Stimulated activated CD8-positive, alpha-beta memory T cell treated with anti-CD3 and anti-CD28 coated beads, Interleukin-15, amount 100 ng/mL, for 48 hours (primary cell): ENCODE results near the gene ATP2B2.

Experiments used
- DNase-seq, 2 donors: peaks; one replicate each; pipeline ENCODE4 v3.0.0-alpha.2; 2020; ENCODE audit warnings: low read depth in 2 of 2

The ATP2B2 gene

DNA sequence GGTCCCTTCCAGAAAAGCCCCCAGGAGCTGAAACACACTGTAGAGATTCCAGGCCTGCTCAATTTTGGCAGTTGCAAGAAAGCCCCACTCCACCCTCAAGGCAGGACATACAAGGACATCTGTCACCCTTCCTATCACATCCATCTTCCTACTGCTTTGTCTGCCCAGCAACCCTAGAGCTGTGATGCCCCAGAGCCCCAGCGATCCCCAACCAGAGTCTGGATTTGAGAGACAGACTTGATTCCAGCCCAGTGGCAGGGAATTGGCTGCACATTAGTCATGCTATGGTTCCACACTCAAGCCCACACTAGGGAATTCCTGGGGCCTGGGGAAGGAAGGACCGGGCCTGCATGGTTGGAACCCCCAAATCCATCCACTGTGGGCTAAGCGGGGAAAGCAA is 56.8 kb downstream of the ATP2B2 start:
- DNase-seq = no peak

DNA sequence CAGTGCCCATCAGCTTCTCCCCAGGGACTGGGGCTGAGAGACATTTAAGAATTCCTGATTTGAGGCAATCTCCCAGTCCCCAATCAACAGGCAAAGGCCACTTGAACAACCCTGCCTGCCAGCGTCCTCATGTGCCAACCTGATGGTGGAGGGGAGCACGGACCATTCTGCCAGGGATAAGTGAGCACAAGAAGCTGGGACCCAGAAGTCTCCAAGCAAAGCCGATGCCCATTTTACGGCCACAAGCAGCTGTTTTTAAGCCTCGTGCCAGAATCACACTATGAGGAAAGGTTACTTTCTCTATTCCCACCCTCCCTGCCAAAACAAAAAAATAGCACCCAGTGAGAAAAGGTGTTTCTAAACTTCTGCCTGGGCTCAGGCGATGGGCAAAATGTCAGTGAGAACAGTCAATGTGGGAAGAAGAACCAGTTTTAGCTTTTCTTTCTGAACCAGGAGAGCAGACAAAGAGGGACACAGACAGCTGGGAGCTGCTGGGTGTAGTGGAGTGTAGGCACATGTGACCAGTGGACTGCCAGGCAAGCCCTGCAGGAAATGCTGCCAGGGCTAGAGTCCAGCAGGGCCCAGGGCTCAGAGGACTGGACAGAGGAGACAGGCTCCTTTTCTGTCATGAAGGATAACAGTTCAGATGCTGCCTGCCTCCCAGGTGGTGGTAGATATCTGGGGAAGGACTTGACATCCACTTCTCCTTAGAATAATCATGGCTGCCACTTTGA is 57.7 kb downstream of the ATP2B2 start:
- DNase-seq = no peak

DNA sequence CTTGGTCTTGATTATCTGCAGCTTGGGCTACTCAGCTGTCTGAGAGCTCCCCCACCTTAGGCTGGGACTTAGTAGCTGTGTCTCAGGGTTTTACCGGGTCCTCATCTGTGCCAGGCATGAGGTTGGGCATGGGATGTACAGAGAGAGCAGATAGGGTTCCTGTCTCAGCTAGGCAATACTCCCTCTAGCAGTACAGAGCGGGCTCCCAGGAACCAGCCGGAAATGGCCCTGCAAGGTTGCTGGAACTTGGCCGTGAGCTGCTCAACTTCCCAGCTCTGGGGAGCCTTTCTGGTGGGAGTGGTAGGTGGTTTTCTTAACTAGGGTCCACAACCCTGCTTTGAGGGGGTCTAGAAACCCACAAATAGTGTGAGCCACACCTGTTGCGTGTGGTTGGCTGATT is 58.3 kb downstream of the ATP2B2 start:
- no peak for DNase-seq

DNA sequence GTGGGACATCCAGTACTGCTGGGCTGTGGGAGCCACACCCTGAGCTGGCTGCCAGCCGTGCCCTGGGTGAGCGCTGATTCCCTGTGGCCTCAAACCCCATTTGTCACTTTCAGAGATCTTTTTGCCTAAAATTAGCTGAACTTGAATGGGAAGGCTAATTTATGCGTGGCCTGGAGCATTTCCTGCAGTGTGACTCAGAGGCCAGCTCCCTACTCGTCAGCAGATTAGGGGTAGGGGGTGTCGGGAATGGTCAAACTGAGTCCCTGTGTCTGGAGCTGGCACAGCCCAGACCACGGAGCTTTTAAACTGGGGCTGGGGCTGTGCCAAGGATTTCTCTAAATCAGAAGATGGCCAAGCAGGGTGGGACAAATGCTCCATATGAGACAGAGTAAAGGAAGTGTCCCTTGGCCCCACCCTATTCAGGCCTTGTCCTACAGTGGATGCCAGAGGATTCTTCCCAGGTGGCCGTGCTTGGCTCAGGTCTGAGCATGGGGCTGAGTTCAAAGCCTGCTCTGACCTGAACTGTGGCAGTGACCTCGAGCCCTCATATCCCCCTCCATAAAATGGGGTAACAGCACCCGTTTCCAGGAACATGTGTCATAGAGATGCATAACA is 59.7 kb downstream of the ATP2B2 start:
- DNase-seq = no peak

DNA sequence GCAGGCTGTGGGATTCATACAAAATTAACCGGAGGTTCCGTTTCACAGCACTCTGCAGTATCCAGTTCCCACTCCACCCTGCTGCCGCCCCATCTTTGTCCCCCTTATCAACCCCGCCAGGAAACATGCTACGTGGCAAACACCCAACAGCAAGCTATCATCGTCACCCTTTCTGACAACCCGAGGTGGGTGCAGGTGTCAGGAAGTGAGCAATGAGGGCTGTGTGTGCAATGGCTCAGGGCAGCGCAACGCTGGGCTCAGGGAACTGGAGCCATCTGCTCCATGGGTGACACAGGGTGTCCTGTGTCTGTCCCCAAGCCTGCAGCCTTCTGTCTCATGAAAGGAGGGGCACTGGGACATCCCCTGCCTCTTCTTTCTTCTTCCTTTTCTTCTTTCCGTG is 60.9 kb downstream of the ATP2B2 start:
- DNase-seq = no peak

DNA sequence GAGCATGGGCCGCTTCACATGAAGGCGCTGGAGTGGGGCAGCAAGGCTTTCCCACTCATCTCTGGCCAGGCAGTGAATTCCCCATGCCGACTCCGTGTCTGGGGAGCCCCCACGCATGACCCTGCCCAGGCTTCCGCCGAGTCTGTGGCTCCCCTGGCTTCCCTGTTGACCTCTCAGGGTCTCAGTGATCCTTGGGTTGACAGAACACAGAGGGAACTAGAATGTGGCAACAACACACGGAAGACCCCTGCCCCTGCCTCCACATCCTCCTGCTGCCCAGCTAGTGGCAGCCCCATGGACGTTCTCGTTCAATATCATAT is 61.3 kb downstream of the ATP2B2 start:
- no peak for DNase-seq

DNA sequence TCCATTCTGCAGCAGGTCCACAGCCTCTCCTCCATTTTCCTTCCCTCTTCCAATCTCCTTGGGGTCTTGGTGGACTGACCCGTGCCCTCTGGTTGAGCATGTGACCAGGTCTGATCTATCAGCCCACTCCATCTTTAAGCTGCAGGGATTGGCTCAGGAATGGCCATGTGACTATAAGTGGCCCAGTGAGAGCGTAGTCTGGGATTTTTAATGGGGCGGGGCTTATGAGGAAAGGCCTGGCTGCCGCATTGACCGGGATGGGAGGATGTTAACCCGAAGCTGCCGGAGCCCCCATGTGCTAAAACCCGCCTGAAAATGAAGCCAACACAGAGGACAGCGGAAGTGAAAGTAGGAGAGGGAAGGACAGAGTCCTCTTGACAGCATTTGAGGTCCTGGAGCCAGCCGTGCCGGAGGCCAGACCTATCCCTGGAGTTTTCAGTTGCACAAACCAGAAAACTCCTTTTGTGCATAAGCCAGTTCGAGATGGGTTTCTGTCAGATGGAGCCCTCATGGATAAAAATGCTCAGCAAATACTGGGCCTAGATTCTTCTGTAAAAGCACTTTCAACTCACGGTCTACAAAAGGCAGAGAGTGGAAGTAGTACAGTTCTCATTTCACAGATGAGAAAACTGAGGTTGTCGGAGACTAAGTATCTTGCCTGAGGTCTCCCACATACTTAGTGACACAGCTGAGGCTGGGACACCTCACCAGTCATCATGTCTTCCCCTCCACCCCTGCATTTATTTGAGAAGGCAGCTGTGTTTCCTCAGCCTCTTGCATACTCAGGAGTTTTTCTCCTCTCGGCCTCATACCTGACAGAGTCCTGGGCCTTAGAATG is 61.9 kb downstream of the ATP2B2 start:
- DNase-seq = no peak

DNA sequence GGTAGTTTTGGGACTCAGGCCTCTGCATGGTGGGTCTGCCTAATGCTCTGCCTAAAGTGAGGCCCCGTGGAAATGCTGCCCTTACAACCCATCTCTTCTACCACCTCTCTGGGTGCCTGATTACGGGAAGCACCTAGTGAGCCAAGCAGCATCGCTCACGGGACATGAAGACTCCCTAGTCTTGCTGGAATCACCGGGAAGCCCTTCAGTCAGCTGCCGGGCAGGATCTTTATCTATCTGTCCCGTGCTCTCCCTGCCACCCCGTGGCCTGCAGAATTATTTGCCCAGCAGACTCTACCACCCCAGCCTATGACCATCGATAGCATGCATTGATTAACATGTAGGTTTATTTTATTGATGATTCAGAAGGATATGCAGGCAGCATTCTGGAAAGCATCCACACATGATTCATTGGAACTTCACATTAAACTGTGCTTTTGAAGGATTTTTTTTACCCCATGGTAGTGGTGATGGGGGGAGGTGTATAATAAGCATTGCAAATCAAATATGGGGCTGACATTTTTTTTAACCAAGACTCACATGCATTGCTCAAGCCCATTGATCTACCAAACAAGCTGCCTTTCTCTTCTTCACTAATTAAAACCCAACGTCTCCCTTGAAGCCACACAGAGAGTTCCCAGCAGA is 63.1 kb downstream of the ATP2B2 start:
- DNase-seq = no peak

DNA sequence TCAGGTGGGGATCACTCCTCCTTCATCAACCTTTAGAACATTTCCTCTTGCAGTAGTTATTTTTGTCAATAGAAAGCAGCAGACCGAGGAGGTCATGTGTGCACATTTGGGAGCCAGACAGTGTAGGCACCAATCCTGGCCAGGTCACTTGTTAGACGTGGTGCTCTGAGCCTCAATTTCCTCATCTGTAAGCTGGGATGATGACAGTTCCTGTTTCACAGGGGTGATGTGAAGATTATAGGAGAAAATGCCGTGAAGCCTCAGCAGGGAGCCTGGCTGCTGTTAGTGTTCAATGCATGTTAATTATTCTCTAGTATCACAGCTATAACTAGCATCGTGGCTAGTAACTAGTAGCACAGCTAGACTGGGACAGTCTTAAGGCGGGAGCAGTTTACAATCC is 64.7 kb downstream of the ATP2B2 start:
- DNase-seq = no peak

DNA sequence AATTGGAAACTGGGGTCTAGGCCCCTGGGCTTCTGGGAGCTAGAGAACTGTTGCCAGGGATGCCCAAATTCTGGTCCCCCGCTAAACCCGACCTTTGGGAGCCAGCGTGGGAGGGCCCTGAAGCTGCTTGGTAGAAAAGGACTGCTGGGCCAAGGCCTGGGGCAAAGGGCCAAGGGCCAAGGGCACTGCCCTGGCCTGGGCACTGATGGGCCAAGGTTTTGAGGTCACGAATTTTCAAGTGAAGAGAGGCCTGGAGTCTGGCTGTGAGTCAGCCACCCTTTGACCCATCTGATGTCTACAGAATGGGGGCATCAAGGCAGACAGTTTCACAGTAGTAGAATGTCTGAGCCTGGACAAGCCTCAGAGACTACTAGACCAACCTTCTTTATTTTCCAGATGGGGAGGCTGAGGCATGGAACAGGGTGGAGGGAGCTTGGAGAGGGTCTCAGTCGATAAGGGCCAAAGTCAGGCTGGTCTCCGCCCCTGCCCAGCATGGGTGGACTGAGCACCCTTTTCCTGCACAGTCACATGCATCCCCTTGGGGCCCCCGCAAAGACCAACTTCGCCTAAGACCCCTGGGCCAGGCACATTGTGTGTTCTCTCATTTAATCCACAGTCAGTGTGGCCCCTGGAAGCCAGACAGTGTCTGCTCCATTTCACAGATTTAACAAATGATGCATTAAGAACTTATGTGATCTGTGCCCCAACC is 66.3 kb downstream of the ATP2B2 start:
- DNase-seq = no peak

DNA sequence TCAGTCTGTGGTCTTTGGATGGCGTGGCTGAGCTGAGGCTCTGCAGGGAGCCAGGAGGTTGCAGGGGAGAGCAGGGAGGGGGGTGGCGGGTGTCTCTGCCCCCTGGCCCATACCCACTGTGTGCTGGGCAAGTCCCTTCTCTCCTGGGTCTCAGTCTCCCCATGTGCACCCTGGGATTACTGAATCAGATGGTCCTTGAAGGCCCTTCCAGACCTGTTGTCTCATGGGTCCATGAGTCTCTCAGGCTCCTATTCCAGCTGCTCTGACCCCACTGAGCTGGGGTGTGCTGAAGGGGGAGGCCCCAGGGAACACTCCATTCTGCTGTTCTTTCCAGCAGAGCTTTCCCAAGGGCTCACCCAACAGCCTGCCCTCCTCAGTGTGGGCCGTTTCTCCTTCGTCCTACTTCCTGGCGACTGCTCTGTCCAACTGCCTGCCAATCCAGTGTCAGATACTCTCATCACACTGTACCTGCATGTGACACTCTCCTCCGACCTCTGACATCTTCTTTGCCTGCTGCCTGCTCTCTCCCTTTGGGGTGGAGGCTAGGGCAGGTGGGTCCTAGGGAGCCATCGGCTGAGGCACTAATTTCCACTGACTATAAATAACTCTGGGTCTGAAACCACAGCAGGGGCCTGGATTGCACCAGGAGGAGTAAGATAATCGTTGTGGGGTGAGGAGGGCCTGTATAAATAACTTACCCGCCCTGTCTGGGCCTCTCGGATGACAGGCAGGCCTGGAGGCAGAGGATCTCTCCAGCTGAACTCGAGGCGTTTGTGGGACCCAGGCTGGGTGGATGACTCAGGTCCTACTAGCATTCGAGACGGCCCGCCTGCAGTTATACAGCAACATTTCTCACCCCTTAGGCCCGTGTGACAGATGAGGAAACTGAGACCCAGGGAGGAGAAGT is 67.1 kb downstream of the ATP2B2 start:
- peak in 1 of 2 donors; percentile 9 for DNase-seq

DNA sequence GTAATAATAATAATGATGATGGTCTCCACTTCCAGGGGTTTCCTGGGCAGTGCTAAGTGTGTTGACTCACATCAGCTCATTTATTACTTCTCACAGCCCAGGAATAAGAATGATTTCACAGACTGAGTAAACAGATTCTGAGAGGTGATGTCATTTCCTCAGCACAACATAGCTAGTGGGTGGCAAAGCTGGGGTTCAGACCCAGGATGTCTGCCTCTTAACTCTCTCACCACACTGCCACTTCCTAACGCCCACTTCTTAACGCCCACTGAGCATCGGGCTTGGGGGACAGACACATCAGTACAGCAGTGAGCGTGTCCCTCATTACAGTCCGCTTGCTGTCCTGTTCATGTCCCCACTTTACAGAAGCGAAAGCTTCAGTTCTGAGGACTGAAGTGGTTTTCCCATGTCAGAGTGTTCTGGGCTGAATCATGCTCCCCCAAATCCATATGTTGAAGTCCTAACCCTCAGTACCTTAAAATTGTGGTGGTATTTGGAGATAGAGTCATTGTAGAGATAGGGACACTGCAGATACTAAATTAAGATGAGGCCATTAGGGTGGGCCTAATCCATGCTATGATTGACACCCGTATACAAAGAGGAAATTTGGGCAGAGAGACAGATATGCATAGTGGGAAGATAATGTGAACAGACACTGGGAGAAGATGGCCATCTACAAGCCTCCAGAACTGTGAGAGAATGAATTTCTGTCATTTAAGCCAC is 68.0 kb downstream of the ATP2B2 start:
- DNase-seq = peak; percentile 60 to 65

DNA sequence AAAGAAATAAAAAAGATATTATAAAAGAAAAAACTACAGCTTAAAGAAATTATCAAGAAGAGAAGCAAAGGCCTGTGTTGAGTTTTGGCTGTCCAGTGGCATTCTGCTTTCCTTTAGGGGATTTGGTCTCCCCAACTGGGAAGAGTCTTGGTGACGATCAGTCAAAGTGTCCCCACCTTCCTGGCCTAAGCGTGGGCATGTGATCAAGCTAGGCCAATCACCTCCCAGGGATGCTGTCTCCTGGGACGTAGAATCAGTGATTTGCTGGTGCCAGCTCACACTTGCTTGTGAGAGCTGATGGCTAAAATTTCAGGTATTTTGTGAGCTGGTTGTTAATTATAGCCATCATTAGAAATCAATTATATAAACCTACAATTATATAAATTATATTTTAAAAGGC is 69.5 kb downstream of the ATP2B2 start:
- DNase-seq = no peak

DNA sequence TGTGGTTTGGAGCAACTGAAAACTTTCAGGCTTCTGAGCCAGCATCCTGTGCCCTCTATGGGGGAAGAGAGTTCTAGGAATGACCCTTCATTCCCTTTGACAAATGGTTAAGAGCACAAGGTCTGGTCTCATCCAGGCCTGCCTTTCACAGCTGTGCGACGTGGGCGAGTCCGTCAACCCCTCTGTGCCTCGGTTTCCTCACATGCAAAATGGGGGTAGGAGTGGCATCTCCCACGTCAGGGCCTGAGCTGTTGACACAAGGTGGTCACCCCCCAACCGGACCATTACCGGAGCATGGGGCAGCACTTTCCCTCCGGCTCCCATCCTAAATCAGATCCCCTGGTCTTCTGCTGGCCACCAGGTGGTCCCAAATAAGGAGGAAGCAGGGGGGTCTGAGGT is 70.4 kb downstream of the ATP2B2 start:
- no peak for DNase-seq

DNA sequence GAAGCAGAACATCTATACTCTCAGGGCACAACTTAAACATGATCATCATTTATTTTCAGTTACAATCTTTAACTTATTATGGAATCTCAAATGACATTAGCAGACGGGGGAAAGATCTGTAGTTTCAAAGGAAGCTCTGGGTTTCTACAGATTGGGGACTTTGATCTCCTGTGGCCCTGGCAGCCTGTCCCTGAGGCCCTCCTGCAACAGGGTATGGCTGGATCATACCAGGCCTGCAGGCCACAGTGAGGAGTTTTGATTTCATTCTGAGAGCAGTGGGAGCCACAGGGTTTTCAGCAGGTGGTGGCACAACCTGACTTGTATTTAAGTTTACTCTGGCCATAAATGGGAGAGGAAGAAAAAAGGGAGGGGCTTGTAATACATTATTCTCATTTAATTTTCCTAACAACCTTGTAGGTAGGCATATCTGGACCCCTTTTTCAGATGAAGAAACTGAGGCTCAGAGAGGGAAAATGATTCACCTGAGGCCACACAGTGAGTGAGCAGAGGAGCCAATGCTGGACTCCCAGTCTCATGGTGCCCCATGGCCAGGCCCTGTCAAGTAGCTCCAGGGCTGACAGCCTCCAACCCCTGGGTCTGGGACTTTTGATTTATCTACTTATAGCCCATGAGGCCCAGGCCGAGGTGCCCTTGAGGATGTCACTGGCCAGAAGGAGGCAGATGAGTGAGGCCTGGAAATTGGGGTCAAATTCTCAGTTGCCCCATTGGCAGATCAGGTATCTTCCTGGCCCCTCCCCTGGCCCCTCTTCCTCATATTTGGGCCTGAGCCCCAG is 71.0 kb downstream of the ATP2B2 start:
- DNase-seq = no peak

DNA sequence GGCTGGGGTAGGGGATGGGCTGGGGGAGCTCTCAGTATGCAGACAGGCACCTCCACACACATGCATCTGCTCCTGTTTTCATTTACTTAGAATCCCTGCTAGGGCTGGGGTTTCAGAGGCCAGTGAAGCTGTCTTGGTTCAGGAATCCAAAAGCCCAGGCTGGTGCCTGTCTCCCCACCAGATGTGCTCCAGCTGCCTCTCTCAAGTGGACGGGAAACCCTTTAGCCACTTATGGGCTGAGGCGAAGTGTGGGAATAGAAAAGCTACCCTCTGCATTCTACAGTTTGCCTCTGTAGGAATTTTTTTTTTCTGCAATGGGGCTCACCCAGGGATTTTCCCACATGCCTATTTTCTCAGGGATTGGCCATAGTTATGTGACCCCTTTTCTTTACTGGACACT is 72.5 kb downstream of the ATP2B2 start:
- DNase-seq = no peak

DNA sequence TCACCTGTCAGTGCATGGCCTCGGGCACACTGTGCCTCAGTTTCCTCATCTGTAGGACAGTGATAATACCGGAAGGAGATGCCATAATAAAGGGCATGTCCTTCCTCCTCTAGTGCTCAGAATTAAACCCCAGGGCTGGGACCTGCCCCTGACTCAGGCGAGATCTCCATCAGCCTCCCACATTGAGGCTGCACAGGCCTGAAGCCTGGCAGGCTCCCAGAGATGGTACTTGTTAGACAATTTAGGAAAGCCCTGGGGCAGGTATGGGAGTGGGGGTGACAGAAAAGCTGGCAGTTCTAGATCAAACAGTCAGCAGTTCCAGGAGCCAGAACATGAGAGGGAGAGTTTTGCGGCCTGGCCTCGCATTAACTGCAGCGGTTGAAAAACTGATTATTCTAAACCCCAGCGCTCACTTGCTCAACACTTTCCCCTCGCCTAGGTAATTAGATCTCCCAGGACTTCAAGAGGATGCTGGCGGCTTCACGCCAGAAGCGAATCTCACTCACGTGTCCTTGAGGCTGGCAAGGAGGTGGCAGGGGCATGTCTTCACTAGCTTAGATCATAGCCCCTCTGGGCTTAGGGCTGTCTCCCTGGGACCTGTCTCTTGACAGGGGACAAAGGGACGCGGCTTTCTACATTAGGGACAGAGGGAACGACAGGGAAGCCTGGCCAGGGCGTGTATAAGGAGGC is 73.1 kb downstream of the ATP2B2 start:
- no peak for DNase-seq

DNA sequence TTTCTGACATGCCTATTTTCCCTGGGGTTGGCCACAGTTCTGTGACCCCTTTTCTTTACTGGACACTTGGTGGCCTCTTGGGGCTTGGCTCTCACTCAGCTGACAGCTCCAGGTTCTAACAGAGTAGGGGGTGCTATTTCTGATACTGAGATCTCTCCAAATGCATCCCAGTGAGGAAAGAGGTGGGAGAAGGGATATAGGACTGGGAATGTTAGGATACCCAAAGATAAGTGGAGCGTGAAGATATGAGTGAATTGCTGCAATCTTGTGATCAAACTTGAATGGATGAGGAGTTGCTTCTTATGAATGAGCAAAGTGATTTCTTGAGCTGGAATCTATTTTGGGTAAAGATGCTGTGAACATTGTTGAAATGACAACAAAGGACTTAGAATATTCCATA is 74.6 kb downstream of the ATP2B2 start:
- DNase-seq = no peak
